HG02610 (cell line): ENCODE measurements around the gene EP400.
"Not testable (repeated sequence)": the region's sequence is repeated elsewhere in the genome, so short reads cannot be mapped to it uniquely, and the experiment has no call there.

Experiments used
- ATAC-seq: cut with Tn5 transposase; IDR thresholded peaks from one replicate; pipeline ENCODE4 v1.9.1; 2021; ENCODE audit warnings: mild to moderate bottlenecking, moderate library complexity; ENCODE audit not compliant: unreplicated experiment

EP400 gene

DNA sequence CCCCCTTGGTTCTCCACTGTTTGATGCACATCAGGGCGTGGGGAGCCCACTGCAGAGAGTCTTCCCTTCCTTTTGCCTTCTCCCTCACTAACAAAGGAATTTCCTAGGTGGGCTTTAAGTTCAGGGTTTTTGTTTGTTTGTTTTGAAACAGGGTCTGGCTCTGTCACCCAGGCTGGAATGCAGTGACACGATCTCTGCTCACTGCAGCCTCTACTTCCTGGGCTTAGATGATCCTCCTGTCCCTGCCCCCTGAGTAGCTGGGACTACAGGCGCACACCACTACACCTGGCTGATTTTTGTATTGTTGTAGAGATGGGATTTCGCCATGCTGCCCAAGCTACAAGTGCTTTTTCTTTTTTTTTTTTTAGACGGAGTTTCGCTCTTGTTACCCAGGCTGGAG lies 33.8 kb downstream of the EP400 start:
- no peak for ATAC-seq

DNA sequence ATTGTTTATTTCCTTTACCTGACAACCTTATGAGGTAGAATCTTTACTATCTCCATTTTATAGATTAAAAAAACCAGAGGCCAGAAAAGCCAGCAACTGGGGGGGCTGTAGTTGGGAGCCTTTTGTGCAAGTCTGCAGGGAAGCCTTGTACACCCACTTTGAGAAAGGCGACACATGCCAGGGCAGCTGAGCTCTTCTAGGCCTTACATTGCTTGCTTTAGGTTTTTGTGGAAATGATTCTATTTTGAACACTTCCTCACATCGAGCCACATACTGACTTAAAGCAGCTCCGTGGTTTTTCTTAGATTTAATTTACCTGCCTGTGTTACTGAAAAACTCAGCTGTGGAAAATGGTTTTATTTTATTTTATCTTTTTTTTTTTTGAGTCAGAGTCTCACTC lies 34.6 kb downstream of the EP400 start:
- ATAC-seq, result no peak

GRCh38 chr12:131985510-131985875 lies 35.8 kb downstream of the EP400 start:
- not testable (repeated sequence) for ATAC-seq

GRCh38 chr12:131986361-131986760 lies 36.6 kb downstream of the EP400 start:
- no peak for ATAC-seq

- no peak for ATAC-seq
These were observed 37.2 kb downstream of the EP400 start for GRCh38 chr12:131986910-131987309.

DNA sequence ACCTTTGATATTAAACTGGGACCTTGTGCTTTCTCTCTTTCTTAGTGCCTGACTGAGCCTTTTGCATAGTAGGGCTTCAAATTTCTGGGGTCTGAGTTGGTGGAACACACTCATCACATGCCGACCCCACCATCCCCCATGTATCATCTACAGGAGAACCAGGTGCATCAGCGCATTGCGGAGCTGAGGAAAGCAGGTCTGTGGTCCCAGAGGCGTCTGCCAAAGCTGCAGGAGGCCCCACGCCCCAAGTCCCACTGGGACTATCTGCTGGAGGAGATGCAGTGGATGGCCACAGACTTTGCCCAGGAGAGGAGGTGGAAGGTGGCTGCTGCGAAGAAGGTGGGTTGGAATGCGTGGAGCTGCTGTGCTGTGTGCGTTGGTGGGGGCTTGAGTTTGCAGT lies 37.8 kb downstream of the EP400 start:
- no peak for ATAC-seq

- ATAC-seq, result no peak
These were observed 38.5 kb downstream of the EP400 start for GRCh38 chr12:131988054-131988796.

DNA sequence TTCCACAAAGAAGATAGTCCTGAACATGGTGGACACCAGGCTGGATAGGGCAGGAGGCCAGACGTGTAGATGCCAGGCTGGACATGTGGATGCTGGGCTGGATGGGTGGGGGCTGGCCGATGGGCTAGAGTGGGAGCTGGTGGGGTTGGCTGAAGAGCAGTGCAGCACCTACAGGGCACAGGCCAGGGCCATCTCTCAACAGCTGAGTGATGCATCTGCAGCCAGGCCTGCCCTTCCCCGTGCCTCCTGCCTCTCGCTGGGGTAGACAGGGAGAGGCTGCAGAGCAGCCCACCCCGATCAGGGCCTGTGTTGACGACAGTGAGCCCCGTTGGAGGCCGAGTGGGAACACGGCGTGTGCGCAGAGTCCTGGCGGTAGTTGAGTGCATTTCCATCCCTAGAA lies 39.3 kb downstream of the EP400 start:
- ATAC-seq, result no peak

GRCh38 chr12:131990066-131990979 lies 40.6 kb downstream of the EP400 start:
- ATAC-seq, result no peak

DNA sequence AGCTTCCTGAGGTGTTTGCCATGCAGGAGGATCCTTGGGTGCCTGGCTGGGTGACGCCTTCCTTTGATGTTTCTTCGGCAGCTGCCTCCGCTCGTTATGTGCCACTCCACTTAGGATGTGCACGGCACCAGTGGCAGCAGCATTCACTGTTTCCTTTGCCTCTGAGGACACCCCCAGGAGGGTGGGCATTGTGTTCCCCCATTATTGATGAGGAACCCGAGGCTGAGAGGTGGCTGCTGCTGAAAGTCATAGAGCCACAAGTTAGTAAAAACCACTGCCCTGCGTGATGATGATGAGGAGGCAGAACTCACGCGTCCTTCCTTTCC lies 41.2 kb downstream of the EP400 start:
- no peak for ATAC-seq

DNA sequence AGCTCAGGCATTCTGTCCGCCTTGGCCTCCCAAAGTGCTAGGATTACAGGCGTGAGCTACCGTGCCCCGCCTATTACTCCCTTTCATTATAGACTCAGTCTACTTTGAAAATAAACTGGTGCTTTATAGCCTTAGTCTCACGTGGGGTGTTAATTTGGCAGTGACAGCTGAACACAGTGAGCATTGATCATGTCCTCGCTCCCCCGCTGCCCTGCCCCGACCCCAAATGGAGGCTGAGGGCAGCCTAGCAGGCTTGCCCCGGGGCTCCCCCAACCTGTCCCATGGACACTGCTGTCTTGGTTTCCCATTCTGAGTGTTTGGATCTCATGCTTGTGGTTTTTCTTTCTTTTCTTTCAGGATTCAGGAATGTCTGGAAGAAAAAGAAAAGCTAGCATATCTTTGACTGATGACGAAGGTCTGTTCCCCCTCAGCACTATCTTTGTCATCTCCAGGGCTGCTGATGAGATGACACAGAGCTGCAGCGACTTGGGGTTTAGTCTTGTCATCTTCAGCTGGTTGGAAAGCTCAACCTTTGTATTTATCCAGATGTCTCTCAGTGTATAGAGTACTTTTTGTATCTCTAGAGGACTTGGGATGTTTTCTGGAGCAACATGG lies 42.2 kb downstream of the EP400 start:
- ATAC-seq, result no peak

DNA sequence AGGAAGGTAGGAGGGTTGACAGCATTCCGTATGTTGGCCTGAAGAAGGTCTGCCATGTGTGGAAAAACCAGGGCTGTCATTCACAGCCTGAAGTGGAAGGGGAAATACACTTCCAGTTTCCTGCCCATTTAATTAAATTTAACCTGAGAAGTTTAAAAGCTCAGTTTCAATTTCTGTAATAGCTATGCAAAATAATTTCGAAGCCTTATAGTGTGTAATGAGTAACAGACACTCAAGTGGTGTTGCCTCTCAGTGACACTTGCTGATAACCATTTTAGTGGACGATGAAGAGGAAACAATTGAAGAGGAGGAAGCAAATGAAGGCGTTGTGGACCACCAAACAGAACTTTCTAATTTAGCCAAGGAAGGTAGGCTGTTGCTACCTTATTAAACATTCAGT lies 44.8 kb downstream of the EP400 start:
- ATAC-seq, result peak; percentile 83

DNA sequence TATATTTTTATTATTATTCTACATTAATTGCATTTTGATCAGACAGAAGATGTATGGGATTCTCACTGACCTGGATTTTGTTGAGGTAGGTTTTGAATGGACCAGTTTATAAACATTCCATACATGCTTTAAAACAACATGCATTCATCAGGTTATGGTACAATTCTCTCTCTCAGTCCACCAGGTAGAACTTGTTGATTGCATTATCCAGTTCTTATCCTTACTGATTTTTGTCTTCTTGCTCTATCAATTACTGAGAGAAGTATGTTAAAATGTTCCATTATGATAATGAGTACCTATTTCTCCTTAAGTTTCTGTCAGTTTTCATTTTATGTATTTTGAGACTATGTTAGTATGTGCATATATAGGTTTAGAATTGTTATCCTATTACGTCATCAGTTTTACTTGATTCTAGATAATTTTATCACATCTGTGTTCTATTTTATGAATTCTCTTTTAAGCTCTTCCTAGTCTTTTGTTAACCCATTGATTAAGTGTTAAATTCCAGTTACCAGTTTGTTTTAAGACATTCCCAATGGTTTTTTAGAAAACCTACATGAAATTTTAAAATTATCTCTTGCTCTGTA lies 50.6 kb downstream of the EP400 start:
- ATAC-seq, result no peak

GRCh38 chr12:132003846-132004245 lies 54.1 kb downstream of the EP400 start:
- no peak for ATAC-seq

DNA sequence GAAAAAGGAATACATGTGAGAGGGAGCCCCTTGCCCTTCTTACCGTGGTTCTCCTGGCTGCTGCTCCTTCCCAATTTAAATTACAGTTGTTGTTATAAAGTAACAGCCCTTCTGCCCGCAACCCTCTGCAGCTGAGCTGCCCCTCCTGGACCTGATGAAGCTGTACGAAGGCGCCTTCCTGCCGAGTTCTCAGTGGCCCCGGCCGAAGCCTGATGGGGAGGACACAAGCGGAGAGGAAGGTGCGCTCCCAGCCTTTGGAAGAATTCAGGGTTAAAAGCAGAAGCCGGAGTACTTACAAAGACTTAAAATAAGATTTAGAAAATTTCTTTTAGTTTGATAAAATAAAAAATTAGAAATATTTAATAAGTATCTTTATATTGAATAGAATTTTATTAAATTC lies 55.2 kb downstream of the EP400 start:
- ATAC-seq, result no peak

- ATAC-seq, result no peak
These were observed 56.4 kb downstream of the EP400 start for GRCh38 chr12:132006056-132006680.

GRCh38 chr12:132007041-132007440 lies 57.3 kb downstream of the EP400 start:
- ATAC-seq, result no peak

GRCh38 chr12:132009336-132009859 lies 59.7 kb downstream of the EP400 start:
- no peak for ATAC-seq

- no peak for ATAC-seq
These were observed 63.3 kb downstream of the EP400 start for GRCh38 chr12:132012919-132013568.
